ENCODE measurements around the gene CASP8. TPM values are rescaled to one million over a fixed set of nuclear protein-coding genes. Genes with fewer than 3 reads are reported as not detected.

Gene CASP8
- total RNA-seq, 4 donors from 2014 or later: 11.9 to 22.7 (median 17.2) TPM

DNA sequence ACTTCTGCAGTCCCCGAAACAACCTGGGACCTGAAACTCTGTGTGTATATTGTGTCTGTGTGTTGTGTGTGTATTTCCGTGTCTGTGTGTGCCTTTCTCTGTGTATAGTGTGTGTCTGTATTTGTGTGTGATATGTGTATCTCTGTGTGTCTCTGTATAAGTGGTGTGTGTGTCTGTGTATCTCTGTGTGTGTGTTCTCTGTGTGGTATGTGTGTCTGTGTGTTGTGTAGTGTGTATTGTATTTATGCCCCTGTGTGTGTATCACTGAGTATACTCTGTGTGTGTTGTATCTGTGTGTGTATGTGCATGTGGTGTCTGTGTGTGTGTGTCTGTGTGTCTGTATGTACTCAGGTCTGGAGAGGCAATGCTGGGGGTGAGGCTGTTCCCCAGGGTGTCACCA is 11.6 kb downstream of the CASP8 start:
- H3K36me3 ChIP-seq: peaks cover 52% of the 10 kb centered on the region
- WGBS: 86% methylated on average over 2 of the region's 2 CpGs
- no peak for DNase-seq (ENCODE audit: low spot score in 2 of 2)
- no peaks in the 10 kb centered on the region for H3K4me1 ChIP-seq
- no peak overlapping the region for H3K4me3 ChIP-seq
- no peak overlapping the region for H3K27ac ChIP-seq
- H3K27me3 ChIP-seq: no peaks in the 10 kb centered on the region
- H3K9me3 ChIP-seq: no peaks in the 10 kb centered on the region
- no peak for TF ChIP-seq EP300 (IDR thresholded peaks at IDR 0.05)
- TF ChIP-seq POLR2A (IDR thresholded peaks at IDR 0.05): no peak
- no peak for TF ChIP-seq POLR2AphosphoS5 (IDR thresholded peaks at IDR 0.05)
- TF ChIP-seq CTCF (IDR thresholded peaks at IDR 0.05): no peak

GRCh38 chr2:201273330-201273983 is 13.1 kb downstream of the CASP8 start:
- no peaks in the 10 kb centered on the region for H3K4me1 ChIP-seq
- no peak overlapping the region for H3K27ac ChIP-seq
- no peak for DNase-seq (ENCODE audit: low spot score in 2 of 2)
- H3K27me3 ChIP-seq: no peaks in the 10 kb centered on the region
- WGBS: 81% methylated on average over 9 of the region's 9 CpGs
- H3K4me3 ChIP-seq: no peak overlapping the region
- H3K36me3 ChIP-seq: peaks cover 56% of the 10 kb centered on the region
- no peak for TF ChIP-seq EP300 (IDR thresholded peaks at IDR 0.05)
- TF ChIP-seq POLR2A (IDR thresholded peaks at IDR 0.05): no peak
- no peak for TF ChIP-seq CTCF (IDR thresholded peaks at IDR 0.05)
- no peak for TF ChIP-seq POLR2AphosphoS5 (IDR thresholded peaks at IDR 0.05)
- H3K9me3 ChIP-seq: no peaks in the 10 kb centered on the region

GRCh38 chr2:201275069-201275468 is 14.7 kb downstream of the CASP8 start:
- no peaks in the 10 kb centered on the region for H3K9me3 ChIP-seq
- H3K4me3 ChIP-seq: no peak overlapping the region
- no peaks in the 10 kb centered on the region for H3K27me3 ChIP-seq
- peaks cover 67% of the 10 kb centered on the region for H3K36me3 ChIP-seq
- H3K4me1 ChIP-seq: no peaks in the 10 kb centered on the region
- H3K27ac ChIP-seq: no peak overlapping the region
- 77% methylated on average over 2 of the region's 2 CpGs for WGBS
- TF ChIP-seq EP300 (IDR thresholded peaks at IDR 0.05) (no peak), POLR2AphosphoS5 (IDR thresholded peaks at IDR 0.05) (no peak), POLR2A (IDR thresholded peaks at IDR 0.05) (no peak), CTCF (IDR thresholded peaks at IDR 0.05) (no peak)
- DNase-seq (ENCODE audit: low spot score in 2 of 2): no peak

GRCh38 chr2:201275990-201276389 is 15.7 kb downstream of the CASP8 start:
- Histone ChIP-seq H3K27me3 (no peaks in the 10 kb centered on the region), H3K9me3 (no peaks in the 10 kb centered on the region), H3K27ac (no peak overlapping the region), H3K36me3 (peaks cover 58% of the 10 kb centered on the region), H3K4me3 (no peak overlapping the region), H3K4me1 (no peaks in the 10 kb centered on the region)
- TF ChIP-seq POLR2A (IDR thresholded peaks at IDR 0.05): no peak
- TF ChIP-seq EP300 (IDR thresholded peaks at IDR 0.05): no peak
- TF ChIP-seq CTCF (IDR thresholded peaks at IDR 0.05): no peak
- no peak for TF ChIP-seq POLR2AphosphoS5 (IDR thresholded peaks at IDR 0.05)
- 64% methylated on average over 5 of the region's 5 CpGs for WGBS
- DNase-seq (ENCODE audit: low spot score in 2 of 2): no peak

DNA sequence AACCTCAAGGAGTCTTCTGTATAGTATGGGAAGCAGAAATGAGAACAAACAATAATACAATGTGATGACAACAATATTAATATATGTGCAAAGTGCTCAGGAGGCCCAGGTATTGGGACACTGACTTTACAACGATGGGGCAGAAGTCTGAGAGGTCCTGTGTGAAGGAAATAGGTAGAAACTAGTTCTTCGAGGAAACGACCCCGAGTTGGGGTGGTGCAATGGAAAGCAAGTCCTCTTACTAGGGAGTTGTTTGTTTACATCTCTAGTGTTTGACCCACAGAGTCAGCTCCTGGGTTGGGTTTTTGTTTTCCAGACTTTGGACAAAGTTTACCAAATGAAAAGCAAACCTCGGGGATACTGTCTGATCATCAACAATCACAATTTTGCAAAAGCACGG is 16.2 kb downstream of the CASP8 start:
- H3K36me3 ChIP-seq: peaks cover 58% of the 10 kb centered on the region
- H3K9me3 ChIP-seq: no peaks in the 10 kb centered on the region
- no peaks in the 10 kb centered on the region for H3K27me3 ChIP-seq
- TF ChIP-seq CTCF (IDR thresholded peaks at IDR 0.05): no peak
- no peak for TF ChIP-seq EP300 (IDR thresholded peaks at IDR 0.05)
- WGBS: 95% methylated on average over 6 of the region's 6 CpGs
- DNase-seq (ENCODE audit: low spot score in 2 of 2): no peak
- no peak overlapping the region for H3K4me3 ChIP-seq
- no peak overlapping the region for H3K27ac ChIP-seq
- no peaks in the 10 kb centered on the region for H3K4me1 ChIP-seq
